Measurements from ENCODE around the gene SATB1.

Gene SATB1

DNA sequence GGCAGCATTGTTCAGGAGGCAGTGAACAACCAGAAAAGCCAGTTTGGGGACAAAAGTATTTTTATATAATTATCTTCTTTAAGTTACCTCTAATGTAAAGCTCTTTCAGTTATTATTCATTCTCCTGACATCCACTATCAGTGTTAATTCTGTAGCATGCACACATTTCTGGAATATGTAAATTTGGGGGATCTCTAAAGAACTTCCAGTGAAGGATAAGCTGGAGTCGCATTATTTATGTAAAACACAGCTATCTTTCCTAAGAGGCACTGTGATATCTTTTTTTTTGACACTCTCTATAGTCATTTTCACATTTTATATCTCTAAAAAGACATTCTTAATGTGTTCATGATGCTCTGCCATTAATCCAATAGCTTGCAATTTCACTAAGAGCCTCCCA is 26.7 kb downstream of the SATB1 start:
- H3K4me1 ChIP-seq (ENCODE audit: low read depth, poor library complexity, severe bottlenecking): no peaks in the 10 kb centered on the region
- H3K27ac ChIP-seq: no peak overlapping the region
- H3K79me2 ChIP-seq (ENCODE audit: insufficient read depth, low read depth): no peaks in the 10 kb centered on the region
- TF ChIP-seq, protein P1, sequence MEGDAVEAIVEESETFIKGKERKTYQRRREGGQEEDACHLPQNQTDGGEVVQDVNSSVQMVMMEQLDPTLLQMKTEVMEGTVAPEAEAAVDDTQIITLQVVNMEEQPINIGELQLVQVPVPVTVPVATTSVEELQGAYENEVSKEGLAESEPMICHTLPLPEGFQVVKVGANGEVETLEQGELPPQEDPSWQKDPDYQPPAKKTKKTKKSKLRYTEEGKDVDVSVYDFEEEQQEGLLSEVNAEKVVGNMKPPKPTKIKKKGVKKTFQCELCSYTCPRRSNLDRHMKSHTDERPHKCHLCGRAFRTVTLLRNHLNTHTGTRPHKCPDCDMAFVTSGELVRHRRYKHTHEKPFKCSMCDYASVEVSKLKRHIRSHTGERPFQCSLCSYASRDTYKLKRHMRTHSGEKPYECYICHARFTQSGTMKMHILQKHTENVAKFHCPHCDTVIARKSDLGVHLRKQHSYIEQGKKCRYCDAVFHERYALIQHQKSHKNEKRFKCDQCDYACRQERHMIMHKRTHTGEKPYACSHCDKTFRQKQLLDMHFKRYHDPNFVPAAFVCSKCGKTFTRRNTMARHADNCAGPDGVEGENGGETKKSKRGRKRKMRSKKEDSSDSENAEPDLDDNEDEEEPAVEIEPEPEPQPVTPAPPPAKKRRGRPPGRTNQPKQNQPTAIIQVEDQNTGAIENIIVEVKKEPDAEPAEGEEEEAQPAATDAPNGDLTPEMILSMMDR (conservative IDR thresholded peaks at IDR 0.05; ENCODE audit: low read depth, low read length): no peak
- H2AFZ ChIP-seq (ENCODE audit: low read depth): no peak overlapping the region
- no peak overlapping the region for H3K4me2 ChIP-seq
- H3K27me3 ChIP-seq (ENCODE audit: insufficient read depth, low read depth): no peaks in the 10 kb centered on the region
- no peak overlapping the region for H3K9ac ChIP-seq
- H3K4me3 ChIP-seq (IDR thresholded peaks at IDR 0.05; ENCODE audit: insufficient read depth, low read depth, low read length): no peak overlapping the region
- no peaks in the 10 kb centered on the region for H4K20me1 ChIP-seq (ENCODE audit: insufficient read depth)
- H3K36me3 ChIP-seq (ENCODE audit: insufficient read depth): no peaks in the 10 kb centered on the region

GRCh38 chr3:18396428-18396827 is 28.7 kb downstream of the SATB1 start:
- no peaks in the 10 kb centered on the region for H3K27me3 ChIP-seq (ENCODE audit: insufficient read depth, low read depth)
- H3K9ac ChIP-seq: no peak overlapping the region
- H3K36me3 ChIP-seq (ENCODE audit: insufficient read depth): no peaks in the 10 kb centered on the region
- H3K4me2 ChIP-seq: no peak overlapping the region
- no peak overlapping the region for H3K27ac ChIP-seq
- no peaks in the 10 kb centered on the region for H3K4me1 ChIP-seq (ENCODE audit: low read depth, poor library complexity, severe bottlenecking)
- H2AFZ ChIP-seq (ENCODE audit: low read depth): no peak overlapping the region
- TF ChIP-seq, protein P1 (conservative IDR thresholded peaks at IDR 0.05; ENCODE audit: low read depth, low read length): no peak
- no peaks in the 10 kb centered on the region for H3K79me2 ChIP-seq (ENCODE audit: insufficient read depth, low read depth)
- H3K4me3 ChIP-seq (IDR thresholded peaks at IDR 0.05; ENCODE audit: insufficient read depth, low read depth, low read length): no peak overlapping the region
- no peaks in the 10 kb centered on the region for H4K20me1 ChIP-seq (ENCODE audit: insufficient read depth)

DNA sequence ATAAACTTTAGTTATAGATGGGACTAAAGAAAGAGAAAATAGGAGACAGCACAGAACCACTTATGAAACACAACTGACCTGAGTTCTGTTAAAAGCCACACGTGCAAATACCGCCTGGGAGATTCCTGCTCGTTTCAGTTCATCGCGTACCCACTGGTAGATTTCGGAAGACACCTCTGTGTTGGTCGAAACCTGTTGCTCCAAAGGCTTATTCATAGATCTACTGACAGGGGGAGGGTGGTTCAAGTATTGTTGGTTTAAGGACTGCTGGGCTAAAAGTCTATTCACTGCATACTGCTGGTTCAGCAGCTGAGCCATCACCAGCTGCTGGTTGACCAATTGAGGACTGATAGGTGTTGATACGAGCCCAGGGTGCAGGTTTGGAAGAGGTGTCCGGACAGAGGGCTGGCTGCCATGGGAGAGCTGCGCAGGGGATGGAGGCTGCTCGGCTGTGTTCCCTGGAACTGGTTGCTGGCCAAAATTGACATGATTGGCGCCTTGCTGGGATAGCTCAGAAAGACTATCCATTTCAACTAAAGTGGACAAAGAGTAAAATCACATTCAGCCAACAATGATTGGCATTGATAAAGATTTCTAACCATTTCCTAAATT is 30.6 kb downstream of the SATB1 start:
- Histone ChIP-seq H3K79me2 (ENCODE audit: insufficient read depth, low read depth) (no peaks in the 10 kb centered on the region), H3K27me3 (ENCODE audit: insufficient read depth, low read depth) (no peaks in the 10 kb centered on the region), H3K9ac (no peak overlapping the region), H3K4me3 (IDR thresholded peaks at IDR 0.05; ENCODE audit: insufficient read depth, low read depth, low read length) (no peak overlapping the region), H3K4me1 (ENCODE audit: low read depth, poor library complexity, severe bottlenecking) (no peaks in the 10 kb centered on the region), H2AFZ (ENCODE audit: low read depth) (no peak overlapping the region), H3K4me2 (no peak overlapping the region), H3K27ac (no peak overlapping the region), H4K20me1 (ENCODE audit: insufficient read depth) (no peaks in the 10 kb centered on the region), H3K36me3 (ENCODE audit: insufficient read depth) (no peaks in the 10 kb centered on the region)
- TF ChIP-seq, protein P1 (conservative IDR thresholded peaks at IDR 0.05; ENCODE audit: low read depth, low read length): no peak

- no peak overlapping the region for H2AFZ ChIP-seq (ENCODE audit: low read depth)
- H3K4me3 ChIP-seq (IDR thresholded peaks at IDR 0.05; ENCODE audit: insufficient read depth, low read depth, low read length): no peak overlapping the region
- TF ChIP-seq, protein P1 (conservative IDR thresholded peaks at IDR 0.05; ENCODE audit: low read depth, low read length): no peak
- H3K27ac ChIP-seq: no peak overlapping the region
- H3K9ac ChIP-seq: no peak overlapping the region
- no peak overlapping the region for H3K4me2 ChIP-seq
- H3K27me3 ChIP-seq (ENCODE audit: insufficient read depth, low read depth): no peaks in the 10 kb centered on the region
- H3K36me3 ChIP-seq (ENCODE audit: insufficient read depth): no peaks in the 10 kb centered on the region
- H3K79me2 ChIP-seq (ENCODE audit: insufficient read depth, low read depth): no peaks in the 10 kb centered on the region
- H4K20me1 ChIP-seq (ENCODE audit: insufficient read depth): no peaks in the 10 kb centered on the region
- no peaks in the 10 kb centered on the region for H3K4me1 ChIP-seq (ENCODE audit: low read depth, poor library complexity, severe bottlenecking)
Observed at GRCh38 chr3:18393906-18394305, 31.2 kb downstream of the SATB1 start.

Data from KMS-11 (cell line).